ENCODE data around the gene RPL10A.
"Not testable (repeated sequence)": the region's sequence is repeated elsewhere in the genome, so short reads cannot be mapped to it uniquely, and the experiment has no call there.

Gene RPL10A

GRCh38 chr6:35505999-35506412 is 37.8 kb downstream of the RPL10A start:
- Histone ChIP-seq H2AFZ (ENCODE audit: low read depth, low read length) (no peak overlapping the region), H3K9me3 (ENCODE audit: low read length) (no peaks in the 10 kb centered on the region), H3K27me3 (ENCODE audit: insufficient read depth, low read length) (peaks cover 5% of the 10 kb centered on the region), H3K4me3 (ENCODE audit: low read length) (no peak overlapping the region), H3K36me3 (ENCODE audit: insufficient read depth, low read length) (no peaks in the 10 kb centered on the region), H3K4me1 (ENCODE audit: insufficient read depth, low read length) (peaks cover 12% of the 10 kb centered on the region)

GRCh38 chr6:35506536-35506935 is 38.3 kb downstream of the RPL10A start:
- Histone ChIP-seq H3K4me3 (ENCODE audit: low read length) (no peak overlapping the region), H3K36me3 (ENCODE audit: insufficient read depth, low read length) (no peaks in the 10 kb centered on the region), H3K4me1 (ENCODE audit: insufficient read depth, low read length) (peaks cover 10% of the 10 kb centered on the region), H3K27me3 (ENCODE audit: insufficient read depth, low read length) (peaks cover 10% of the 10 kb centered on the region), H2AFZ (ENCODE audit: low read depth, low read length) (no peak overlapping the region), H3K9me3 (ENCODE audit: low read length) (no peaks in the 10 kb centered on the region)

GRCh38 chr6:35507221-35507620 is 39.0 kb downstream of the RPL10A start:
- Histone ChIP-seq H3K4me3 (ENCODE audit: low read length) (no peak overlapping the region), H3K36me3 (ENCODE audit: insufficient read depth, low read length) (no peaks in the 10 kb centered on the region), H3K27me3 (ENCODE audit: insufficient read depth, low read length) (peaks cover 10% of the 10 kb centered on the region), H3K4me1 (ENCODE audit: insufficient read depth, low read length) (peaks cover 10% of the 10 kb centered on the region), H2AFZ (ENCODE audit: low read depth, low read length) (no peak overlapping the region), H3K9me3 (ENCODE audit: low read length) (no peaks in the 10 kb centered on the region)

GRCh38 chr6:35508027-35508426 is 39.8 kb downstream of the RPL10A start:
- Histone ChIP-seq H2AFZ (ENCODE audit: low read depth, low read length) (no peak overlapping the region), H3K4me3 (ENCODE audit: low read length) (no peak overlapping the region), H3K27me3 (ENCODE audit: insufficient read depth, low read length) (peaks cover 15% of the 10 kb centered on the region), H3K9me3 (ENCODE audit: low read length) (no peaks in the 10 kb centered on the region), H3K36me3 (ENCODE audit: insufficient read depth, low read length) (no peaks in the 10 kb centered on the region), H3K4me1 (ENCODE audit: insufficient read depth, low read length) (peaks cover 10% of the 10 kb centered on the region)

GRCh38 chr6:35508542-35508941 is 40.3 kb downstream of the RPL10A start:
- no peak overlapping the region for H2AFZ ChIP-seq (ENCODE audit: low read depth, low read length)
- H3K27me3 ChIP-seq (ENCODE audit: insufficient read depth, low read length): peaks cover 15% of the 10 kb centered on the region
- H3K9me3 ChIP-seq (ENCODE audit: low read length): no peaks in the 10 kb centered on the region
- H3K4me3 ChIP-seq (ENCODE audit: low read length): no peak overlapping the region
- H3K36me3 ChIP-seq (ENCODE audit: insufficient read depth, low read length): no peaks in the 10 kb centered on the region
- peaks cover 10% of the 10 kb centered on the region for H3K4me1 ChIP-seq (ENCODE audit: insufficient read depth, low read length)

- Histone ChIP-seq H3K36me3 (ENCODE audit: insufficient read depth, low read length) (no peaks in the 10 kb centered on the region), H3K27me3 (ENCODE audit: insufficient read depth, low read length) (peaks cover 15% of the 10 kb centered on the region), H3K4me1 (ENCODE audit: insufficient read depth, low read length) (peaks cover 10% of the 10 kb centered on the region), H3K9me3 (ENCODE audit: low read length) (no peaks in the 10 kb centered on the region), H2AFZ (ENCODE audit: low read depth, low read length) (no peak overlapping the region), H3K4me3 (ENCODE audit: low read length) (no peak overlapping the region)
Observed at GRCh38 chr6:35510916-35511561, 42.8 kb downstream of the RPL10A start.

GRCh38 chr6:35511562-35511941 is 43.4 kb downstream of the RPL10A start:
- H3K4me3 ChIP-seq (ENCODE audit: low read length): no peak overlapping the region
- peaks cover 15% of the 10 kb centered on the region for H3K27me3 ChIP-seq (ENCODE audit: insufficient read depth, low read length)
- H3K36me3 ChIP-seq (ENCODE audit: insufficient read depth, low read length): no peaks in the 10 kb centered on the region
- H2AFZ ChIP-seq (ENCODE audit: low read depth, low read length): no peak overlapping the region
- no peaks in the 10 kb centered on the region for H3K9me3 ChIP-seq (ENCODE audit: low read length)
- peaks cover 10% of the 10 kb centered on the region for H3K4me1 ChIP-seq (ENCODE audit: insufficient read depth, low read length)

- H3K27me3 ChIP-seq (ENCODE audit: insufficient read depth, low read length): peaks cover 15% of the 10 kb centered on the region
- H3K4me1 ChIP-seq (ENCODE audit: insufficient read depth, low read length): peaks cover 10% of the 10 kb centered on the region
- no peaks in the 10 kb centered on the region for H3K9me3 ChIP-seq (ENCODE audit: low read length)
- H3K4me3 ChIP-seq (ENCODE audit: low read length): no peak overlapping the region
- no peak overlapping the region for H2AFZ ChIP-seq (ENCODE audit: low read depth, low read length)
- no peaks in the 10 kb centered on the region for H3K36me3 ChIP-seq (ENCODE audit: insufficient read depth, low read length)
Observed at GRCh38 chr6:35512006-35512405, 43.8 kb downstream of the RPL10A start.

- Histone ChIP-seq H3K4me1 (ENCODE audit: insufficient read depth, low read length) (peaks cover 5% of the 10 kb centered on the region), H3K9me3 (ENCODE audit: low read length) (no peaks in the 10 kb centered on the region), H2AFZ (ENCODE audit: low read depth, low read length) (no peak within 1 kb of the TSS), H3K27me3 (ENCODE audit: insufficient read depth, low read length) (peaks cover 15% of the 10 kb centered on the region), H3K4me3 (ENCODE audit: low read length) (no peak within 1 kb of the TSS), H3K36me3 (ENCODE audit: insufficient read depth, low read length) (no peaks in the 10 kb centered on the region)
Observed at GRCh38 chr6:35512740-35513139, 44.5 kb downstream of the RPL10A start, which contains the start of gene TULP1. Gene TULP1 (minus strand): TSS chr6:35512896. CDS start chr6:35512858, 38 bp downstream.

- Histone ChIP-seq H3K4me3 (ENCODE audit: low read length) (no peak overlapping the region), H3K4me1 (ENCODE audit: insufficient read depth, low read length) (no peaks in the 10 kb centered on the region), H2AFZ (ENCODE audit: low read depth, low read length) (no peak overlapping the region), H3K27me3 (ENCODE audit: insufficient read depth, low read length) (peaks cover 15% of the 10 kb centered on the region), H3K9me3 (ENCODE audit: low read length) (no peaks in the 10 kb centered on the region), H3K36me3 (ENCODE audit: insufficient read depth, low read length) (no peaks in the 10 kb centered on the region)
Observed at GRCh38 chr6:35514587-35514986, 46.4 kb downstream of the RPL10A start.

- peaks cover 10% of the 10 kb centered on the region for H3K27me3 ChIP-seq (ENCODE audit: insufficient read depth, low read length)
- not testable (repeated sequence) for H3K36me3 ChIP-seq (ENCODE audit: insufficient read depth, low read length); H3K4me1 ChIP-seq (ENCODE audit: insufficient read depth, low read length); H3K9me3 ChIP-seq (ENCODE audit: low read length); H3K4me3 ChIP-seq (ENCODE audit: low read length); H2AFZ ChIP-seq (ENCODE audit: low read depth, low read length)
Observed at GRCh38 chr6:35515939-35516338, 47.7 kb downstream of the RPL10A start.

- no peak overlapping the region for H2AFZ ChIP-seq (ENCODE audit: low read depth, low read length)
- no peaks in the 10 kb centered on the region for H3K9me3 ChIP-seq (ENCODE audit: low read length)
- H3K27me3 ChIP-seq (ENCODE audit: insufficient read depth, low read length): peaks cover 5% of the 10 kb centered on the region
- H3K36me3 ChIP-seq (ENCODE audit: insufficient read depth, low read length): no peaks in the 10 kb centered on the region
- no peak overlapping the region for H3K4me3 ChIP-seq (ENCODE audit: low read length)
- H3K4me1 ChIP-seq (ENCODE audit: insufficient read depth, low read length): no peaks in the 10 kb centered on the region
Observed at GRCh38 chr6:35516712-35517111, 48.5 kb downstream of the RPL10A start.

GRCh38 chr6:35517978-35518377 is 49.8 kb downstream of the RPL10A start:
- H3K9me3 ChIP-seq (ENCODE audit: low read length); H3K4me1 ChIP-seq (ENCODE audit: insufficient read depth, low read length); H3K27me3 ChIP-seq (ENCODE audit: insufficient read depth, low read length); H3K36me3 ChIP-seq (ENCODE audit: insufficient read depth, low read length); H2AFZ ChIP-seq (ENCODE audit: low read depth, low read length); H3K4me3 ChIP-seq (ENCODE audit: low read length): not testable (repeated sequence)

Measured in neuron (in vitro differentiated cells).